Measurements from ENCODE around the gene STMN1. TPM values are rescaled to one million over a fixed set of nuclear protein-coding genes. Genes with fewer than 3 reads are reported as not detected.

STMN1 gene
- total and polyA plus RNA-seq, 3 experiments from 2014 or later: 88.7 to 325 (median 306) TPM

Other genes with a start within 250 kb of the STMN1 start
- 10 to 100 TPM; 10.6 to 11.7 TPM for gene SELENON, start 106.2 kb downstream of the STMN1 start, total RNA-seq
- gene SELENON, start 106.2 kb downstream of the STMN1 start, polyA plus RNA-seq: 4.6 TPM
- gene MTFR1L, start 86.5 kb downstream of the STMN1 start, total RNA-seq: 10 to 100 TPM; 30.2 to 33.5 TPM
- gene MTFR1L, start 86.5 kb downstream of the STMN1 start, polyA plus RNA-seq: 29.7 TPM
- gene AUNIP, start 47.0 kb downstream of the STMN1 start, total RNA-seq: 1 to 10 TPM; 7.3 to 7.4 TPM
- gene AUNIP, start 47.0 kb downstream of the STMN1 start, polyA plus RNA-seq: not detected
- 1 to 10 TPM; 7.9 to 8.1 TPM for gene PAQR7, start 30.7 kb downstream of the STMN1 start, total RNA-seq
- gene PAQR7, start 30.7 kb downstream of the STMN1 start, polyA plus RNA-seq: 0.09 TPM
- 10 to 100 TPM; 11.8 to 12.1 TPM for gene PAFAH2, start 91.6 kb upstream of the STMN1 start, total RNA-seq
- gene PAFAH2, start 91.6 kb upstream of the STMN1 start, polyA plus RNA-seq: 28.6 TPM
- gene EXTL1, start 115.4 kb upstream of the STMN1 start, total RNA-seq: not detected
- gene EXTL1, start 115.4 kb upstream of the STMN1 start, polyA plus RNA-seq: not detected
- gene SLC30A2, start 139.7 kb upstream of the STMN1 start, total RNA-seq: not detected
- gene SLC30A2, start 139.7 kb upstream of the STMN1 start, polyA plus RNA-seq: not detected
- not detected for gene TRIM63, start 161.2 kb upstream of the STMN1 start, total RNA-seq
- not detected for gene TRIM63, start 161.2 kb upstream of the STMN1 start, polyA plus RNA-seq
- gene PDIK1L, start 205.4 kb upstream of the STMN1 start, total RNA-seq: 10 to 100 TPM; 14.5 to 14.6 TPM
- 4.2 TPM for gene PDIK1L, start 205.4 kb upstream of the STMN1 start, polyA plus RNA-seq